T47D (cell line): Measurements from ENCODE around the gene TMEM201.
A peak's percentile ranks its signal among the peaks of the same experiment; 100 is the strongest.

ENCODE experiments used
- DNase-seq, 2 experiments: peaks; one replicate each; pipeline versions ENCODE4 v3.0.0 to v3.0.0-alpha.2; 2011 to 2012; ENCODE audit warnings: low read depth in 1 of 2, low spot score in 1 of 2
- JUND ChIP-seq: IDR thresholded peaks from 2 replicates; pipeline ENCODE4 v1.6.1; 2012; ENCODE audit warnings: low read depth
- in situ Hi-C: cut with HindIII; loops from 2 replicates; pipeline ENCODE4 v1.10.0; 2016; ENCODE audit warnings: low sequenced_read_pairs, low pct_unique_long_range_greater_than_20kb

Gene TMEM201

GRCh38 chr1:9588551-9589143 is at the start of gene TMEM201:
Gene TMEM201 (plus strand): TSS chr1:9588911. CDS start chr1:9588931, 20 bp downstream.
- DNase-seq, result peak; percentile 84 to 93
- in situ Hi-C loops, result no loop called here
- no peak for TF ChIP-seq JUND

- no peak for TF ChIP-seq JUND
- in situ Hi-C loops, result no loop called here
- DNase-seq, result peak; percentile 85 to 97
These were observed 49.4 kb upstream of the TMEM201 start, which contains the start of gene SLC25A33 for GRCh38 chr1:9539165-9539828. Gene SLC25A33 (plus strand): TSS chr1:9539465. CDS start chr1:9539692, 227 bp downstream.

GRCh38 chr1:9539829-9540550 is 48.7 kb upstream of the TMEM201 start:
- TF ChIP-seq JUND, result no peak
- in situ Hi-C loops, result no loop called here
- peak; percentile 32 to 50 for DNase-seq

GRCh38 chr1:9542430-9542829 is 46.3 kb upstream of the TMEM201 start:
- TF ChIP-seq JUND, result no peak
- in situ Hi-C loops, result no loop called here
- peak in 1 of 2 experiments; percentile 43 for DNase-seq

- TF ChIP-seq JUND, result no peak
- in situ Hi-C loops, result no loop called here
- DNase-seq, result no peak
These were observed 43.8 kb upstream of the TMEM201 start for GRCh38 chr1:9544926-9545325.

GRCh38 chr1:9549955-9550546 is 38.7 kb upstream of the TMEM201 start:
- in situ Hi-C loops, result no loop called here
- no peak for TF ChIP-seq JUND

GRCh38 chr1:9551984-9552383 is 36.7 kb upstream of the TMEM201 start:
- no peak for DNase-seq
- TF ChIP-seq JUND, result no peak
- in situ Hi-C loops, result no loop called here

More at GRCh38 chr1:9549955-9550546, 38.7 kb upstream of the TMEM201 start:
- no peak for DNase-seq

GRCh38 chr1:9553736-9554144 is 35.0 kb upstream of the TMEM201 start:
- no peak for DNase-seq
- in situ Hi-C loops, result no loop called here
- no peak for TF ChIP-seq JUND

- in situ Hi-C loops, result no loop called here
- no peak for TF ChIP-seq JUND
These were observed 32.8 kb upstream of the TMEM201 start for GRCh38 chr1:9555942-9556341.

GRCh38 chr1:9557624-9558023 is 31.1 kb upstream of the TMEM201 start:
- no peak for TF ChIP-seq JUND
- in situ Hi-C loops, result no loop called here
- no peak for DNase-seq

More at GRCh38 chr1:9555942-9556341, 32.8 kb upstream of the TMEM201 start:
- no peak for DNase-seq

GRCh38 chr1:9558271-9558945 is 30.3 kb upstream of the TMEM201 start:
- no peak for DNase-seq
- TF ChIP-seq JUND, result no peak
- in situ Hi-C loops, result no loop called here

GRCh38 chr1:9558946-9559545 is 29.7 kb upstream of the TMEM201 start:
- no peak for DNase-seq
- in situ Hi-C loops, result no loop called here
- TF ChIP-seq JUND, result no peak
